DOHH2 (cell line): ENCODE results near the gene AMIGO2.

ENCODE experiments used
- H3F3A ChIP-seq: fragments of 200-600 bp; sonication (generic), shearing (Covaris generic); 2 replicates; pipeline ENCODE4 v1.6.0; 2016; ENCODE audit warnings: antibody characterized with exemption, mild to moderate bottlenecking; ENCODE audit not compliant: control insufficient read depth, insufficient read depth
- H3K27ac ChIP-seq: fragments of 200-600 bp; sonication (generic); 2 replicates; pipeline ENCODE4 v1.5.1; 2014; ENCODE audit warnings: low read depth, mild to moderate bottlenecking, low read length, moderate library complexity
- H3K27me3 ChIP-seq: fragments of 200-600 bp; sonication (generic); 2 replicates; pipeline ENCODE4 v1.6.1; 2014; ENCODE audit warnings: mild to moderate bottlenecking, low read length, mixed read lengths; ENCODE audit not compliant: control insufficient read depth
- H3K36me3 ChIP-seq: fragments of 200-600 bp; sonication (generic); 2 replicates; pipeline ENCODE4 v1.6.1; 2014; ENCODE audit warnings: mild to moderate bottlenecking, low read length, moderate library complexity, mixed read lengths; ENCODE audit not compliant: control insufficient read depth
- H3K4me1 ChIP-seq: fragments of 200-600 bp; sonication (generic); 2 replicates; pipeline ENCODE4 v1.6.1; 2014; ENCODE audit warnings: mild to moderate bottlenecking, low read length, mixed read lengths; ENCODE audit not compliant: control insufficient read depth
- H3K4me2 ChIP-seq: fragments of 200-600 bp; sonication (generic); 2 replicates; pipeline ENCODE4 v1.6.0; 2014; ENCODE audit warnings: mild to moderate bottlenecking, low read length, moderate library complexity
- H3K4me3 ChIP-seq: fragments of 200-600 bp; sonication (generic); 2 replicates; pipeline ENCODE4 v1.5.1; 2014; ENCODE audit warnings: mild to moderate bottlenecking, low read length, mixed read lengths
- H3K79me2 ChIP-seq: fragments of 200-600 bp; sonication (generic); 2 replicates; pipeline ENCODE4 v1.6.1; 2014; ENCODE audit warnings: mild to moderate bottlenecking, low read length, mixed read lengths; ENCODE audit not compliant: control insufficient read depth
- H3K9me2 ChIP-seq: fragments of 200-600 bp; sonication (generic); replicated peaks from 2 replicates; pipeline ENCODE4 v1.6.1; 2014; ENCODE audit warnings: mild to moderate bottlenecking, low read length, mixed read lengths; ENCODE audit not compliant: control insufficient read depth
- H3K9me3 ChIP-seq: fragments of 200-600 bp; sonication (generic); 2 replicates; pipeline ENCODE4 v1.6.1; 2014; ENCODE audit warnings: antibody characterized with exemption, low read length, mixed read lengths; ENCODE audit not compliant: control insufficient read depth, insufficient read depth
- H4K20me1 ChIP-seq: fragments of 200-600 bp; sonication (generic); 2 replicates; pipeline ENCODE4 v1.6.0; 2014; ENCODE audit warnings: low read depth, mild to moderate bottlenecking, antibody characterized with exemption, low read length, moderate library complexity; ENCODE audit not compliant: control insufficient read depth, insufficient read depth
- EZH2phosphoT487 ChIP-seq: fragments of 200-600 bp; sonication (generic); IDR thresholded peaks from 2 replicates; pipeline ENCODE4 v1.6.1; 2017; ENCODE audit warnings: borderline replicate concordance, mild to moderate bottlenecking, antibody characterized with exemption, low read length, moderate library complexity, mixed read lengths
- TF ChIP-seq, protein P1 (sequence below): fragments of 200-600 bp; sonication (generic); IDR thresholded peaks from one replicate; pipeline ENCODE4 v1.5.1; 2014; ENCODE audit warnings: antibody characterized with exemption, mild to moderate bottlenecking, low read depth, low read length; ENCODE audit not compliant: poor library complexity, severe bottlenecking

The AMIGO2 gene

GRCh38 chr12:47091009-47091408 is 11.2 kb upstream of the AMIGO2 start:
- no peaks in the 10 kb centered on the region for H3K9me3 ChIP-seq
- H3F3A ChIP-seq: no peaks in the 10 kb centered on the region
- H3K27ac ChIP-seq: no peak overlapping the region
- H3K9me2 ChIP-seq: no peaks in the 10 kb centered on the region
- no peaks in the 10 kb centered on the region for H3K79me2 ChIP-seq
- no peak overlapping the region for H3K4me2 ChIP-seq
- no peaks in the 10 kb centered on the region; the same call in 1 of the 2 replicates for H3K27me3 ChIP-seq
- H3K4me3 ChIP-seq: no peak overlapping the region
- peaks cover under 1% of the 10 kb centered on the region for H3K4me1 ChIP-seq
- H3K36me3 ChIP-seq: no peaks in the 10 kb centered on the region
- H4K20me1 ChIP-seq: no peaks in the 10 kb centered on the region
- TF ChIP-seq, protein P1, sequence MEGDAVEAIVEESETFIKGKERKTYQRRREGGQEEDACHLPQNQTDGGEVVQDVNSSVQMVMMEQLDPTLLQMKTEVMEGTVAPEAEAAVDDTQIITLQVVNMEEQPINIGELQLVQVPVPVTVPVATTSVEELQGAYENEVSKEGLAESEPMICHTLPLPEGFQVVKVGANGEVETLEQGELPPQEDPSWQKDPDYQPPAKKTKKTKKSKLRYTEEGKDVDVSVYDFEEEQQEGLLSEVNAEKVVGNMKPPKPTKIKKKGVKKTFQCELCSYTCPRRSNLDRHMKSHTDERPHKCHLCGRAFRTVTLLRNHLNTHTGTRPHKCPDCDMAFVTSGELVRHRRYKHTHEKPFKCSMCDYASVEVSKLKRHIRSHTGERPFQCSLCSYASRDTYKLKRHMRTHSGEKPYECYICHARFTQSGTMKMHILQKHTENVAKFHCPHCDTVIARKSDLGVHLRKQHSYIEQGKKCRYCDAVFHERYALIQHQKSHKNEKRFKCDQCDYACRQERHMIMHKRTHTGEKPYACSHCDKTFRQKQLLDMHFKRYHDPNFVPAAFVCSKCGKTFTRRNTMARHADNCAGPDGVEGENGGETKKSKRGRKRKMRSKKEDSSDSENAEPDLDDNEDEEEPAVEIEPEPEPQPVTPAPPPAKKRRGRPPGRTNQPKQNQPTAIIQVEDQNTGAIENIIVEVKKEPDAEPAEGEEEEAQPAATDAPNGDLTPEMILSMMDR: no peak
- TF ChIP-seq EZH2phosphoT487: no peak

GRCh38 chr12:47088021-47088944 is 8.5 kb upstream of the AMIGO2 start:
- TF ChIP-seq, protein P1: no peak
- no peak for TF ChIP-seq EZH2phosphoT487

DNA sequence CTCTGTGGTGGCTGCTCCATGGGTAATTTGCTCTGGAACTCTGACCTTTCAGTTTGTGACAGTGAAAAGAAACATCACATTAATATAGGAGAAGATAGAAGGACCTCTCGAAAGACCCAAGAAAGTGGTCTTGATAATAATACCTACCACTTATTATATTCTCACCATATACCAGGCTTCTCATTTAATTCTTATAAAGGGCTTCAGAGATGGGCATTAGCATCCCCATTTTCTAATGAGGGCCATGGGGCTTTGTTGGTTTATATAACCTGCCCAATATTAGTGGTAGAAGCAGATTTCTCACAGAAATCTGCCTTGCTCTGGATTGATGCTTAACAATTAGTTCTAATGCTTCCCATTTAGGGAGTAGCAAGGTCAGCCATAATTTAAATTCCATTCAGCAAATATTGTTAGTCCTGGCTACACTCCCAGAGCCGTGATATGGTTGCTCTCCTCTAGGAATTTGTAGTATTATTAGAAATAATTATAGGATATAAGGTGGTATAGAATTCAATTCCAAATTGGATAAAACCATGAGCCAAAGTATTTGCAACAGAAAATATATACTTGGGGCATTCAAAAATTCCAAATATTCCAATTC is 7.4 kb upstream of the AMIGO2 start:
- Histone ChIP-seq H3K27me3 (peaks cover 9% of the 10 kb centered on the region; the same call in 1 of the 2 replicates), H4K20me1 (no peaks in the 10 kb centered on the region), H3K4me3 (no peak overlapping the region), H3K9me2 (no peaks in the 10 kb centered on the region), H3K79me2 (no peaks in the 10 kb centered on the region), H3K4me1 (peaks cover 8% of the 10 kb centered on the region), H3F3A (no peaks in the 10 kb centered on the region), H3K4me2 (no peak overlapping the region), H3K9me3 (no peaks in the 10 kb centered on the region), H3K36me3 (no peaks in the 10 kb centered on the region), H3K27ac (no peak overlapping the region)
- TF ChIP-seq EZH2phosphoT487: no peak
- TF ChIP-seq, protein P1: no peak

More at GRCh38 chr12:47088021-47088944, 8.5 kb upstream of the AMIGO2 start:
- Histone ChIP-seq H3K36me3 (no peaks in the 10 kb centered on the region), H3K9me2 (no peaks in the 10 kb centered on the region), H3K4me3 (no peak overlapping the region), H3K4me1 (peaks cover 6% of the 10 kb centered on the region), H3K79me2 (no peaks in the 10 kb centered on the region), H4K20me1 (no peaks in the 10 kb centered on the region), H3K4me2 (no peak overlapping the region), H3K27me3 (peaks cover 8% of the 10 kb centered on the region; the same call in 1 of the 2 replicates), H3K9me3 (no peaks in the 10 kb centered on the region), H3F3A (no peaks in the 10 kb centered on the region), H3K27ac (no peak overlapping the region)
